H9 (cell line): ENCODE measurements around the gene PDZRN4. TPM values are rescaled to one million over a fixed set of nuclear protein-coding genes. Genes with fewer than 3 reads are reported as not detected.

Experiments
- DNase-seq: peaks from one replicate; pipeline ENCODE4 v3.0.0-alpha.2; 2017
- H2AFZ ChIP-seq: one replicate; pipeline ENCODE4 v1.6.1; 2013; ENCODE audit warnings: mild to moderate bottlenecking, low read length, control low read depth, moderate library complexity
- H2AK5ac ChIP-seq: 2 replicates; pipeline ENCODE4 v1.6.1; 2013; ENCODE audit warnings: low read length, control low read depth, mixed read lengths; ENCODE audit not compliant: insufficient read length
- H2BK120ac ChIP-seq: one replicate; pipeline ENCODE4 v1.6.1; 2013; ENCODE audit warnings: low read depth, mild to moderate bottlenecking, low read length, control low read depth, inconsistent platforms; ENCODE audit not compliant: poor library complexity, severe bottlenecking
- H2BK12ac ChIP-seq: 2 replicates; pipeline ENCODE4 v1.6.1; 2013; ENCODE audit warnings: low read length, control low read depth, mixed read lengths, low read depth; ENCODE audit not compliant: insufficient read length
- H2BK15ac ChIP-seq: 2 replicates; pipeline ENCODE4 v1.6.1; 2013; ENCODE audit warnings: low read depth, low read length, control low read depth
- H2BK20ac ChIP-seq: one replicate; pipeline ENCODE4 v1.6.1; 2013; ENCODE audit warnings: low read depth, mild to moderate bottlenecking, low read length, control low read depth, inconsistent platforms; ENCODE audit not compliant: poor library complexity, severe bottlenecking
- H2BK5ac ChIP-seq: 2 replicates; pipeline ENCODE4 v1.6.1; 2013; ENCODE audit warnings: low read length, control low read depth, mixed read lengths; ENCODE audit not compliant: insufficient read length
- H3K14ac ChIP-seq: 2 replicates; pipeline ENCODE4 v1.6.1; 2013; ENCODE audit warnings: low read length, control low read depth; ENCODE audit not compliant: insufficient read depth
- H3K18ac ChIP-seq: 2 replicates; pipeline ENCODE4 v1.6.1; 2013; ENCODE audit warnings: low read depth, mild to moderate bottlenecking, mixed read lengths, low read length, control low read depth; ENCODE audit not compliant: insufficient read length
- H3K23ac ChIP-seq: 2 replicates; pipeline ENCODE4 v1.6.1; 2013; ENCODE audit warnings: low read length, control low read depth, mixed read lengths, low read depth; ENCODE audit not compliant: insufficient read length
- H3K23me2 ChIP-seq: 2 replicates; pipeline ENCODE4 v1.6.1; 2013; ENCODE audit warnings: low read depth, mild to moderate bottlenecking, mixed read lengths, low read length, control low read depth; ENCODE audit not compliant: insufficient read length, poor library complexity, severe bottlenecking
- H3K27ac ChIP-seq: 2 replicates; pipeline ENCODE4 v1.5.1; 2013; ENCODE audit warnings: low read length, control low read depth, mixed read lengths, low read depth; ENCODE audit not compliant: insufficient read length
- H3K27me3 ChIP-seq: 2 replicates; pipeline ENCODE4 v1.6.1; 2013; ENCODE audit warnings: low read length, control low read depth, inconsistent platforms; ENCODE audit not compliant: insufficient read depth
- H3K4ac ChIP-seq: 2 replicates; pipeline ENCODE4 v1.6.1; 2013; ENCODE audit warnings: low read depth, mild to moderate bottlenecking, control low read depth, inconsistent platforms, low read length, moderate library complexity
- H3K4me1 ChIP-seq: 2 replicates; pipeline ENCODE4 v1.6.1; 2013; ENCODE audit warnings: low read length, control low read depth, inconsistent platforms; ENCODE audit not compliant: insufficient read depth
- H3K4me2 ChIP-seq: 2 replicates; pipeline ENCODE4 v1.6.1; 2013; ENCODE audit warnings: low read length, control low read depth, mixed read lengths; ENCODE audit not compliant: insufficient read length, insufficient read depth
- H3K56ac ChIP-seq: 2 replicates; pipeline ENCODE4 v1.6.1; 2013; ENCODE audit warnings: low read depth, mild to moderate bottlenecking, mixed read lengths, low read length, control low read depth; ENCODE audit not compliant: insufficient read length
- H3K79me1 ChIP-seq: 2 replicates; pipeline ENCODE4 v1.6.1; 2013; ENCODE audit warnings: low read depth, mild to moderate bottlenecking, moderate library complexity, low read length, control low read depth, inconsistent platforms; ENCODE audit not compliant: insufficient read depth, poor library complexity, severe bottlenecking
- H3K79me2 ChIP-seq: 2 replicates; pipeline ENCODE4 v1.6.1; 2013; ENCODE audit warnings: low read length, control low read depth, inconsistent platforms; ENCODE audit not compliant: insufficient read depth
- H3K9ac ChIP-seq: 2 replicates; pipeline ENCODE4 v1.6.1; 2013; ENCODE audit warnings: low read length, control low read depth, mixed read lengths; ENCODE audit not compliant: insufficient read length; ENCODE audit errors: extremely low read depth
- H3K9me3 ChIP-seq: one replicate; pipeline ENCODE4 v1.6.1; 2013; ENCODE audit warnings: low read depth, low read length, inconsistent platforms; ENCODE audit not compliant: control insufficient read depth
- H3T11ph ChIP-seq: one replicate; pipeline ENCODE4 v1.6.1; 2013; ENCODE audit warnings: mild to moderate bottlenecking, low read length, control low read depth, inconsistent platforms
- H4K20me1 ChIP-seq: one replicate; pipeline ENCODE4 v1.6.1; 2013; ENCODE audit not compliant: control insufficient read depth, insufficient read length, insufficient read depth
- H4K5ac ChIP-seq: 2 replicates; pipeline ENCODE4 v1.6.1; 2013; ENCODE audit warnings: low read depth, mild to moderate bottlenecking, mixed read lengths, low read length, control low read depth; ENCODE audit not compliant: insufficient read length
- H4K8ac ChIP-seq: replicated peaks from 2 replicates; pipeline ENCODE4 v1.6.1; 2013; ENCODE audit warnings: low read length, control low read depth, mixed read lengths, low read depth; ENCODE audit not compliant: insufficient read length
- H4K91ac ChIP-seq: 2 replicates; pipeline ENCODE4 v1.6.1; 2013; ENCODE audit warnings: low read depth, mild to moderate bottlenecking, moderate library complexity, mixed read lengths, low read length, control low read depth; ENCODE audit not compliant: insufficient read length
- H3K27ac Mint-ChIP-seq, 3 experiments: 2 replicates in 2 of 3; 3 replicates in 1 of 3; pipeline ENCODE4 v1.8.0; 2020 to 2021; ENCODE audit warnings: mixed read lengths in 3 of 3, mild to moderate bottlenecking in 1 of 3, moderate library complexity in 1 of 3
- H3K27me3 Mint-ChIP-seq: 2 replicates; pipeline ENCODE4 v1.8.0; 2021; ENCODE audit warnings: low read depth, mild to moderate bottlenecking, moderate library complexity, mixed read lengths
- H3K36me3 Mint-ChIP-seq, 3 experiments: 2 replicates in 2 of 3; 3 replicates in 1 of 3; pipeline ENCODE4 v1.8.0; 2020 to 2021; ENCODE audit warnings: low read depth in 3 of 3, mixed read lengths in 3 of 3; ENCODE audit not compliant: insufficient read depth in 1 of 3
- H3K4me1 Mint-ChIP-seq, 2 experiments: 2 replicates each; pipeline ENCODE4 v1.8.0; 2020; ENCODE audit warnings: mixed read lengths in 2 of 2
- H3K4me3 Mint-ChIP-seq, 2 experiments: 2 replicates in 1 of 2; 3 replicates in 1 of 2; pipeline ENCODE4 v1.8.0; 2020 to 2021; ENCODE audit warnings: mild to moderate bottlenecking in 2 of 2, mixed read lengths in 2 of 2, moderate library complexity in 1 of 2
- H3K9me3 Mint-ChIP-seq, 2 experiments: 2 replicates in 1 of 2; 3 replicates in 1 of 2; pipeline ENCODE4 v1.8.0; 2020; ENCODE audit warnings: mild to moderate bottlenecking in 2 of 2, mixed read lengths in 2 of 2, moderate library complexity in 1 of 2
- WGBS: extraction: QIAGEN DNeasy Blood & Tissue Kit; methylation state at CpG from one replicate; pipeline ENCODE4 v1.1.7; 2013; ENCODE audit warnings: missing lambda C conversion rate, low lambda C conversion rate, mixed read lengths; ENCODE audit not compliant: insufficient read length; ENCODE audit errors: extremely low coverage; 5-methylcytosine and 5-hydroxymethylcytosine counted together
- total RNA-seq: library from RNA; stranded (reverse); gene quantifications from 2 replicates; pipeline ENCODE4 v1.2.1, GENCODE V29; 2021
- TF ChIP-seq, protein P1 (sequence below): fragments of 200-600 bp; sonication (generic); conservative IDR thresholded peaks from 3 replicates; pipeline ENCODE4 v1.8.0; 2021; ENCODE audit warnings: antibody characterized with exemption, mild to moderate bottlenecking

The PDZRN4 gene
- total RNA-seq, 1 experiment from 2014 or later: not detected

DNA sequence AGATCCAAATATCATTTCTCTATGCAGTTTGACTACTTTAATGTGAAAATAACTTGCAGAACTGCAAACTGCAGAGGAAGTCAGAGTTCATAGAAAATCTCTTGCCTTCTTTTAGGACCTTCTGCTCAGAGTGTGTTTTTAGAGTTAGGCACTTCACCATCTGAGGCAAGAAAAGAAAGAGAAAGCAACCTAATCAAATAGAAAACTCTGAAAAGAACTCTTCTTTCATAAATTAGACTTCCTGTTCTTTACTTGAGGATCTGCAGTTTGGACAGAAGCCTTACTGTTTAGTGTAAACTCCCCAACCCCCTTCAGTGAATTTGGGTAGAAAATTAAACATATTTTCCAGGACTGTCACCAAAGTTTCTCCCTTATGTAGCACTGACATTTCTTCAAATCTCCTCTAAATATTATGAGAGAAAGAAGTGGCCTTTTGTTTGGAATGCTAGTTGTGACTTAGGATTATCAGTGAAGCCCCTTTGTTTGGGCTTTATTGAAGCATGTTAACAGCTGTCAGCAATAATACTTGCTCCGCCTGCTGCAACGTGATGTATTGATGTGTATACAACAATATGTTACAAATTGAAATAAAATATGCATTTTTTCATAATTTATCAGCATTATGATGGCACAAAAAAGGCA lies 99.5 kb downstream of the PDZRN4 start:
- DNase-seq: no peak
- H3K9ac ChIP-seq: no peak overlapping the region
- no peaks in the 10 kb centered on the region for H3K23me2 ChIP-seq
- no CpG with 5 or more reads among the region's 2 CpGs for WGBS
- Mint-ChIP-seq H3K27ac (no peak overlapping the region), H3K4me1 (no peaks in the 10 kb centered on the region), H3K27me3 (no peaks in the 10 kb centered on the region), H3K36me3 (no peaks in the 10 kb centered on the region), H3K4me3 (no peak overlapping the region), H3K9me3 (no peaks in the 10 kb centered on the region; a peak in 1 of 5 replicates)
- H3K79me2 ChIP-seq: no peaks in the 10 kb centered on the region
- H3K4ac ChIP-seq: no peak overlapping the region
- no peaks in the 10 kb centered on the region for H3K4me1 ChIP-seq
- H4K20me1 ChIP-seq: no peaks in the 10 kb centered on the region
- H2BK20ac ChIP-seq: no peak overlapping the region
- no peak overlapping the region for H2BK15ac ChIP-seq
- H2AFZ ChIP-seq: no peak overlapping the region
- H2BK120ac ChIP-seq: no peak overlapping the region
- no peak overlapping the region for H3K23ac ChIP-seq
- no peak overlapping the region for H3K4me2 ChIP-seq
- H3K14ac ChIP-seq: no peak overlapping the region
- no peak overlapping the region for H3T11ph ChIP-seq
- H3K27ac ChIP-seq: no peak overlapping the region
- H2BK12ac ChIP-seq: no peak overlapping the region
- H2AK5ac ChIP-seq: no peak overlapping the region
- H4K8ac ChIP-seq: no peak overlapping the region
- H3K27me3 ChIP-seq: no peaks in the 10 kb centered on the region
- H3K56ac ChIP-seq: no peak overlapping the region
- no peaks in the 10 kb centered on the region for H3K79me1 ChIP-seq
- no peaks in the 10 kb centered on the region for H3K9me3 ChIP-seq
- TF ChIP-seq, protein P1, sequence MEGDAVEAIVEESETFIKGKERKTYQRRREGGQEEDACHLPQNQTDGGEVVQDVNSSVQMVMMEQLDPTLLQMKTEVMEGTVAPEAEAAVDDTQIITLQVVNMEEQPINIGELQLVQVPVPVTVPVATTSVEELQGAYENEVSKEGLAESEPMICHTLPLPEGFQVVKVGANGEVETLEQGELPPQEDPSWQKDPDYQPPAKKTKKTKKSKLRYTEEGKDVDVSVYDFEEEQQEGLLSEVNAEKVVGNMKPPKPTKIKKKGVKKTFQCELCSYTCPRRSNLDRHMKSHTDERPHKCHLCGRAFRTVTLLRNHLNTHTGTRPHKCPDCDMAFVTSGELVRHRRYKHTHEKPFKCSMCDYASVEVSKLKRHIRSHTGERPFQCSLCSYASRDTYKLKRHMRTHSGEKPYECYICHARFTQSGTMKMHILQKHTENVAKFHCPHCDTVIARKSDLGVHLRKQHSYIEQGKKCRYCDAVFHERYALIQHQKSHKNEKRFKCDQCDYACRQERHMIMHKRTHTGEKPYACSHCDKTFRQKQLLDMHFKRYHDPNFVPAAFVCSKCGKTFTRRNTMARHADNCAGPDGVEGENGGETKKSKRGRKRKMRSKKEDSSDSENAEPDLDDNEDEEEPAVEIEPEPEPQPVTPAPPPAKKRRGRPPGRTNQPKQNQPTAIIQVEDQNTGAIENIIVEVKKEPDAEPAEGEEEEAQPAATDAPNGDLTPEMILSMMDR: no peak
- no peak overlapping the region for H4K91ac ChIP-seq
- H4K5ac ChIP-seq: no peak overlapping the region
- no peak overlapping the region for H2BK5ac ChIP-seq
- no peak overlapping the region for H3K18ac ChIP-seq
